GM06990 (cell line): Measurements from ENCODE around the gene PIMREG.

Source experiments
- DNase-seq: peaks from one replicate; pipeline ENCODE4 v3.0.0-alpha.2; 2011; ENCODE audit not compliant: insufficient read length; ENCODE audit errors: extremely low read depth
- H3K27me3 ChIP-seq: replicated peaks from 2 replicates; pipeline ENCODE4 v1.6.0; 2011; ENCODE audit warnings: low read length; ENCODE audit not compliant: control insufficient read depth, insufficient read depth
- H3K36me3 ChIP-seq: 2 replicates; pipeline ENCODE4 v1.5.1; 2011; ENCODE audit warnings: low read length; ENCODE audit not compliant: control insufficient read depth, insufficient read depth
- H3K4me3 ChIP-seq: replicated peaks from 2 replicates; pipeline ENCODE4 v1.5.1; 2011; ENCODE audit warnings: low read depth, mild to moderate bottlenecking, control low read depth, low read length
- CTCF ChIP-seq: IDR thresholded peaks from 2 replicates; pipeline ENCODE4 v1.5.1; 2011; ENCODE audit warnings: low read length, control low read depth, mild to moderate bottlenecking, inconsistent platforms; ENCODE audit not compliant: insufficient read depth, poor library complexity, severe bottlenecking

The PIMREG gene

GRCh38 chr17:6494239-6494941, 50.1 kb downstream of the PIMREG start:
- no peak for DNase-seq
- no peak overlapping the region for H3K4me3 ChIP-seq
- TF ChIP-seq CTCF = no peak
- H3K27me3 ChIP-seq = no peaks in the 10 kb centered on the region
- H3K36me3 ChIP-seq = no peaks in the 10 kb centered on the region

- TF ChIP-seq CTCF = no peak
- Histone ChIP-seq H3K4me3 (no peak overlapping the region), H3K27me3 (no peaks in the 10 kb centered on the region), H3K36me3 (no peaks in the 10 kb centered on the region)
- DNase-seq = no peak
These were observed 51.3 kb downstream of the PIMREG start for GRCh38 chr17:6495450-6496115.

DNA sequence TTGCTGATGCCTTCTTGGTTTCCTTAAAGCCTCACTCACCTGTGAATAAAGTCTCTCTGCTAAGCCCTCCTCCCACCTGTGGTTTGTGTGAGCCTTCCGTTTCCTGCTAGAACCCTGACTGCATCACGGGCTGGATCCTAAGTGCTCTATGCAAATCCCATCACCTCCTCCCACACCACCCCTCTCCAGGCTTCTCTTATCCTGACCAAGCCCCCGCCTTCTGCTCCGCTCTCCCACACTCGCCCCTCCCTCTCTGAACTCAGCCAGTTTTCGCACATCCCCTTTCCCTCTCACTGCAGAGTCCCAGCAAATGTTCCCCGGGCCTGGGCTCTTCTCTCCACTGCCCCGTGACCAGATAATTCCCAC, 51.8 kb downstream of the PIMREG start:
- Histone ChIP-seq H3K4me3 (no peak overlapping the region), H3K36me3 (no peaks in the 10 kb centered on the region), H3K27me3 (no peaks in the 10 kb centered on the region; the same call in 1 of the 2 replicates)
- TF ChIP-seq CTCF = no peak
- no peak for DNase-seq

GRCh38 chr17:6496640-6497441, 52.6 kb downstream of the PIMREG start:
- no peak for TF ChIP-seq CTCF
- Histone ChIP-seq H3K27me3 (no peaks in the 10 kb centered on the region; the same call in 1 of the 2 replicates), H3K4me3 (no peak overlapping the region), H3K36me3 (no peaks in the 10 kb centered on the region)
- no peak for DNase-seq

DNA sequence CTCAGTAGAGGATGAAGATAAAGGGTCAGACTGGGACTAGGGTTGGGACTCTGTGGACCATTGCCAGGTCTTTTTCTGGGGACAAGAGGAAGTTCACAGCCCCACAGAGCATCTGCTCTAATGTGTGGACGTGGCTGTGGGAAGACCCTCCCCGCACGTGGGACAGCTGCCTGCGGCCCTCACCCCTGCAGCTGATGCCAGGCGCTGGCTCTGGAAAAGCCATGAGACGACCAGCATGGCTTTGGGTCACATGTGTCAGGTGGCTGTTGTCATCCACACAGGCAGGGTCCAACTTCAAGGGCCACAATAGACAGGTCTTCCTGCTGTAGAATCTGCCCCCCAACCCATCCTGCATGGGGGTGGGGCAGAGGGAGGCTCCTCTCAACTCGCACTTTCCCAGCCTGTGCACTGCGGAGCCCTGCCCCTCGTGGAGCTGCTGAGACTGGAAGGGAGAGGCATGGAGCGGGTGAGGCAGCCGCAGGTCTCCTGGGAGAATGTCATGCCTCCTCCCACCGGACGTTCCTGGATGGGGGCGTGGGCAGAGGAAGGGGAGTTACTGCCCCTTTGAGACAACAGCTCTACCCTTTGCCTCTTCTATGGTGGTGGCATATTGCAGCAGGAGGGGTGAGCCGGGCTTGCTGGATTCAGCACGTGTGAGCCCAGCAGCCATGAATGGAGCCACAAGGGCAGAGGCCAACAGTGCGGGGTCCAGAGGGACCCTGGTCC, 53.4 kb downstream of the PIMREG start:
- Histone ChIP-seq H3K4me3 (no peak overlapping the region), H3K27me3 (no peaks in the 10 kb centered on the region; the same call in 1 of the 2 replicates), H3K36me3 (no peaks in the 10 kb centered on the region)
- DNase-seq = no peak
- TF ChIP-seq CTCF = no peak
